GM18520 (cell line): ENCODE results near the gene OMG.
"Not testable (repeated sequence)": the region's sequence is repeated elsewhere in the genome, so short reads cannot be mapped to it uniquely, and the experiment has no call there.

ENCODE experiments used
- ATAC-seq: cut with Tn5 transposase; IDR thresholded peaks from one replicate; pipeline ENCODE4 v1.9.1; 2021; ENCODE audit not compliant: unreplicated experiment

OMG gene

DNA sequence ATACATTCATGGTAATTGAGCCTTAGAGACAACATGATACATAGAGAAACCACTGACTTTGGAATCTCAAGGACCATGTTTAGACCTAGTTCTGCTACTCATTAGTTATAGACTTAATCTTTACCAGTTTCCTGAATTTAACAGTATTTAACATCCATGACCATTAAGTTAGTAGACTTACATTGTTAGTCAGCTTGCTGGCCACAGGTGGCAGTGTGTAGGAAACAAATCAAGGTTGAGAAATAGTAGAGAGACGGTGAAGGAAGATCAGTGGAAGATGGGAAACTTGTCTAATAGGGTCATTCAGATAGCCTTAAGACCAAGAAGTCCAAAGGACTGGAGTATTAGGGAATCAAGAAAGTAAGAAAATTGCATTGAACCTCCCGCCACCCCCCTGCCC is 31.0 kb downstream of the OMG start:
- no peak for ATAC-seq

DNA sequence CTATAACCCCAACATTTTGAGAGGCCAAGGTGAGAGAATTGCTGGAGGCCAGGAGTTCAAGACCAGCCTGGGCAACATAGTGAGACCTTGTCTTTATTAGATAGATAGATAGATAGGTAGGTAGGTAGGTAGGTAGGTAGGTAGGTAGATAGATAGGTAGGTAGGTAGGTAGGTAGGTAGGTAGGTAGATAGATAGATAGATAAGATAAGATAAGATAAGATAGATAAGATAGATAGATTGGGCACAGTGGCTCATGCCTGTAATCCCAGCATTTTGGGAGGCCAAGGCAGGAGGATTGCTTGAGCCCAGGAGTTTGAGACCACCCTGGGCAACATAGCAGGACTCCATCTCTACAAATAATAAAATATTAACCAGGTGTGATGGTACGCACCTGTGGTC is 34.1 kb downstream of the OMG start:
- ATAC-seq, result not testable (repeated sequence)

DNA sequence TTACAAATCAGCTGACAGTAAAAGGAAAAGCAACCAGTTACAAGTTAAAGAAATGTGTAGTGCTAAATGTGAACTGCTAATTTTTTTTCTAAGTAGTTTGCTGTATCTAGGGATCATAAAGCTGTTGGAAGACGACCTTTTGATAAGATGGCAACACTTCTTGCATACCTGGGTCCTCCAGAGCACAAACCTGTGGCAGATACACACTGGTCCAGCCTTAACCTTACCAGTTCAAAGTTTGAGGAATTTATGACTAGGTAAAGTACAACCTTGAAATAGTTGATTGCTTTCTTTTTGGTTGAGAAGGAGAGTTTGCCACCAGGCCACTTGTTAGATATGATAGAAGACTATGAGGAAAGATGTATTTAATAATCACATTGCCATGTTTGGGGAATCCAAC is 35.4 kb downstream of the OMG start:
- ATAC-seq, result no peak

DNA sequence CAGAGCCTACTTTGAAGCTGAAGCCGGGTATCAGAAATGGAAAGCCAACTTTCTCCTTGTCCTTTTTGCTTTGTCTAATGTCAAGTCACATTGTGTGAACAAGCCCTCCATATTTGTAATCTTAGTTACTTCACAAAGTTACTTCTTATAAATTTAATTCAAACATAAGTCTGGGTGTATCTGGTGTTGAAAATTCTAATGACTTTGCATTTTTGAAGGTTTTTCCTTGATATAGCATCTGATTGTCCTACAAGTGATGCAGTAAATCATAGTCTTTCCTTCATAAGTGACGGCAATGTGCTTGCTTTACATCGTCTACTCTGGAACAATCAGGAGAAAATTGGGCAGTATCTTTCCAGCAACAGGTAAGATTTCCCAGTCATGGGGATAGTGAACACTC is 36.9 kb downstream of the OMG start:
- no peak for ATAC-seq

DNA sequence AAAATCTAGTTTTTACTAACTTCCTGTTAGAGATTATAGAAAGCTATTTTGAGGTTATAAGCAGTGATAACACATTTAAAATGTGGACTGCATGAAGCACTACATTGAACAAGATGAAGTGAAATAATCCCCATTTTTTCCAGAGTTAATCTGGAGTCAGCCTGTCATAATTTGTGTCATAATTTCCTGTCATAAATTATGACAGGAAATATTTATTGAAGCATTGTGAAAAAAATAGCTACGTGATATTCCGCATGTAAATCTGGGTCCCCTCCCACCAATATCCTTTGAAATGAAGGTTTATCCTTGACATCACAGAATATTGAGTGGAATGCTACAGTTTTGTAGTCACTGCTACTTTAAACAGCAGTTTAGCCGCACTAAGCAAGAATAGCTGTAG is 40.1 kb downstream of the OMG start:
- ATAC-seq, result no peak

DNA sequence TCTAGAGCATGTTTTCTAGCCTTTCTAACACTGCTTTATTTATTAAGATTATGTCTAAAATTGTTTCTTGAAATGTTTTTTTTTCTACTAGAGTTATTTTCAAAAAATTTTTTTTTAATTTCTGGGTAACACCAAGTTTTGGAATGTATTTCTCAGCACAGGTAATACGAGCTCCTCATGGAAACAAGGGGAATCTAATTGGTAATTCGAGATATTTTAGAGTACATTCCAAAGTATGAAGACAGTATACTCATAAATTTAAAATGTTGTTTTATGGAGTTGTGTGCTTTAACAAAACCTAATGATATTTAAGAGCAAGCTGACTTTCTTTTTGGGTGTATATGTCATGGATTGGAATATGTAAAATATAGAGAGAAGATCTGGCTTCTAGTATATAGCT is 42.4 kb downstream of the OMG start:
- ATAC-seq, result no peak

DNA sequence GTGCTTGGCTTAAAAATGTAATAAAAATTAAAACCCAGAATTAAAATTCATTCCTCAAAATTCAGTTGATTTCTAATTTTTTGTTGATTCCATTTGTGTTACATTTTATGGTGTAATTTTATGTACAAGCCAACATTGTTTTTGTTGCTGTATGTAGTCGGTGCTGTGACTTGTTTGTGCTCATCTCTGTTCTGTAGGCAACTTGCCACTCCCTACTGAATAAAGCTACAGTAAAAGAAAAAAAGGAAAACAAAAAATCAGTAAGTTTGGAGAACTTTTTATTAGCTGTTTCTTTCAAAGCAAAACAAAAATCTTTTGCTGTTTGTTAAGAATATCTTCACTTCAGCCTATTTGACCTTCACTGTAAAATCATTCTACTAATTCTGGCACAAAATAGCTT is 44.3 kb downstream of the OMG start:
- no peak for ATAC-seq

DNA sequence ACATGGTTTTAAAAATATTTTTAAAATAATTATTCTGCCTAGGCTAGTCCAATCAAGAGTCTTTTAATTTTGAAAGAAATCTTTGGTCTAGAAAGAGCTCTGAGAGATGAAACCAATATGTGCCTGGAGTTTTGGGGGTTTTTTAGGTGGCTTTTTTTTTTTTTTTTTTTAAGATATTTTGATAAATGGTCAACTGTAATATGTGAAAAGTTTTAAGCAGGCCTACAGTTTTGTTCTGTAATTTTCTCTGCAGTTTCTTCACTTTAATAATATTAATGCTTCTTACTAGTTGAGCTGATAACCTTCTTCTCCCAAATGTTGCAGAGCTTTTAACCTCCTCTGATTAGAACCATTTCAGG is 45.1 kb downstream of the OMG start:
- no peak for ATAC-seq

DNA sequence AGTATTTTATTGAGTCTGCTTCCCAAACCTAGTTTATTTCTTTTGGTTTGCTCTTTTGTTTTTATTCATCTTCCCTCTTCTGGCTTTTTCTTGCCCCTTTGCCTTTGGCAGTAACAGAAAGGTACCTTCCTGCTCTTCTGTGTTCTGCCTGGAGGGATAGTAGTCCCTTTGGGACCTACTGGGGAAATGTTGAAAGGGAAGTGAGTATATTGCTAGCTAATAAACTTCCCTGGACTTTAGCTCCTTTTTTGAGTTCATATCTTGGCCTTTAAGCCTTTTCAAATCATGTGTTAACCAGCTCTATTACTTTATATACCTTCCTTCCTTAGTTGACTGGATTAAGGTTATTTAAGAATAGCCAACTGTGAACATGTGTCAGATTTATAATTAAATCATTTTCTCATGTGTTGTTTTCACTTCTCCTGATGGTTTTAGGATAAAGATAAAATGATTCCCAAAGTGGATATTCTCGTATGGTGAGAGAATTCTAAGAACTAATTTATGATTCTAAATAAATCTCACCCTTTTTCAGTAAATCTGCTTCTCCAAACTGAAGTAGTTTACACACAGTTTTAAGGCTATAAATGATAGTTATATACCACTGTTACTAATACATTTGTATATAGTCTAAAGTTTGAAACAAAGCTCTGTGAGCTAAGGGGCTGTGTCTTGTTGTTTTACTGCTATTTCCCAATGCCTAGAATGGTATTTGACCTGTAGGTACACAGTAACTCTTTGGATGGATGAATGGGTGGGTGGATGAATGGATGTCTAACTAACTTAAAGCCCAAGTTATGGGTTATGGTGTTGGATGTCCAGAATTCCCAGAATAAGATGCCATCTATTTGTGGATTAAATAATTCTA is 45.7 kb downstream of the OMG start:
- ATAC-seq, result no peak

DNA sequence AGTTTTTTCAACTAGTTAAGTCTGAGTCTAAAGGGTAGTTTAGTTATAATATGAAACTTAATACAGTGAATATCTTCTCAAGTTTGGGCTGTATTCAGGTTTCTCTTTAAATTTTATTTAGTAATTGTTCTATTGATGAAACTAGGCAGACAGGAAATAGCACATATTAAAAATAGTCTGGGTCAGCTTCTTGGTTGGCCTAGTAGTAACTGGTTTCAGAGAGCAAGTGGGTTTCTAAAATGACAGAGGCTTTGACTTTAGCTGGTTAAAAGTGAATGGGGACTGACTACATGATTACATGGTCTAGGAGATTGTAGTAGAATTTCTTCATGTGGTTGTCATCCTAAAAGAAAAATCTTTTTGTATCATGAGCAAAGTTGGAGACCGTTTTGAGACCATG is 46.8 kb downstream of the OMG start:
- no peak for ATAC-seq

DNA sequence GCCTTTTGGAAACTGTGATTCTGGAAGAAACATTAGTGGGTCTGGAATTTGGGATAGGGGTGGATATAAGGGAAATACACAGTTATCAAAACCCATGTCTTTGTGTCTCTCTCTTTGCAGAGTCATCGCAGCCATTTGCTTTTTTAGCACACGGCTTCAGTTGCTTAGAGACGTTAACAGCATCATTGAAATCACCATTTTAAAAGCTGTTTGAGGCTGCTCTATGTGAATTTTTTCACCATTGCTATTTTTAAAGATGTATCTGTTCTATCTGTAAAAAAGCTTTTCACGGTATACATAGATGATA is 47.3 kb downstream of the OMG start:
- no peak for ATAC-seq

DNA sequence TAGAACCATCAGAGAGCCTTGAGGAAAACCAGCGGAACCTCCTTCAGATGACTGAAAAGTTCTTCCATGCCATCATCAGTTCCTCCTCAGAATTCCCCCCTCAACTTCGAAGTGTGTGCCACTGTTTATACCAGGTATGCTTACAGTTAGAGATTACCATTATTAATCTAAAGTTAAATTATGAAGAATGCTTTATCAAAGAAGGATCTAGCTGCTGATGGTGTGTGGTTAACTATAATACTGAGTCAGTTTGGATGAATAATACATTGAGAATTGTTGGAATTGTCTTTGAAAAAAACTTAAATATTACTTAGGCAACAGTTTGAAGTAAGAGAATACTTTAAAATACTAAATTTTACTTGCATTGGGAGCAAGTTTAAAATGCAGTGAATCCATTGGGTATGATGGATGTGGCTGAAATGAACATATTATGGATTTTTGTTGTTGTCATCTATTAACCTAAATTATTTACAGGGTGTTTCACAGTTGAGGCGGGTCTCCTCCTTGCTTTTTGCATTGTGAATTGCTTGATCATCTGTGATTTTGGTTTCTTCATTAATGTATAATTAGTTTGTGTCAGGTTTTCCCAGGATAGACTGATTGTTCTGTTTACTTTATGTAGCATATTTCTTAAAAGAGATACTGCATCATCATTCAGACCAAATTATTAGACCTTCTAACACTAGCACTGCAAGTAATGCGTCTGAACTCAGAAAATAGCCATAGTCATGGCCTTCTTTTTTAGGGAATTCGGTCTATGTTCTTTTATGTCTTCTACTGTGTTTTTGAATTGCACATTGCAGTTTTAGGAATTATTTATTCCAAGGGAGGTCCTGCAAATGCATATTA is 47.8 kb downstream of the OMG start:
- no peak for ATAC-seq
